Small intestine (tissue), 4 donors: ENCODE measurements around the gene RTCA. TPM values are rescaled to one million over a fixed set of nuclear protein-coding genes. Genes with fewer than 3 reads are reported as not detected.

Experiments
- polyA plus RNA-seq, 4 donors: library from polyadenylated mRNA; stranded (reverse) in 3 of 4; unstranded in 1 of 4; fragments of 200-250 nt in 3 of 4; fragments of 120-200 nt in 1 of 4; gene quantifications; one replicate each; pipeline versions ENCODE4 v1.2.1 to v1.2.3, GENCODE V29; 2013
- donor health status: healthy with polysubstance abuse.
- donor health status: Bipolar disorder and iron deficiency.
- donor health status: healthy.

The RTCA gene
- polyA plus RNA-seq, 4 donors, result 31.3 to 70.2 (median 46.6) TPM

Other genes with a start within 250 kb of the RTCA start
- gene SASS6, start 133.3 kb upstream of the RTCA start, polyA plus RNA-seq, result 1 to 10 TPM; 1.8 to 5.0 (median 2.6) TPM
- gene TRMT13, start 133.1 kb upstream of the RTCA start, polyA plus RNA-seq, result 10 to 100 TPM in 2 of 4 donors, 1 to 10 TPM in 2; 7.6 to 25.5 (median 10.5) TPM
- 1 to 10 TPM in 3 of 4 donors, under 1 TPM in 1; 0.34 to 2.7 (median 1.4) TPM for gene LRRC39, start 88.0 kb upstream of the RTCA start, polyA plus RNA-seq
- 10 to 100 TPM in 1 of 4 donors, 1 to 10 TPM in 3; 1.1 to 12.2 (median 3.6) TPM for gene DBT, start 16.4 kb upstream of the RTCA start, polyA plus RNA-seq
- gene CDC14A, start 86.3 kb downstream of the RTCA start, polyA plus RNA-seq, result 10 to 100 TPM in 3 of 4 donors, 1 to 10 TPM in 1; 4.2 to 18.0 (median 12.6) TPM